KBM-7 (cell line): Measurements from ENCODE around the gene ADAMTSL3.
"Not testable (repeated sequence)": the region's sequence is repeated elsewhere in the genome, so short reads cannot be mapped to it uniquely, and the experiment has no call there.

Source experiments
- DNase-seq: peaks from one replicate; pipeline ENCODE4 v3.0.0-alpha.2; 2015
- in situ Hi-C: fragments of 300-500 bp; cut with MboI; formaldehyde crosslinking; loops from 2 replicates; pipeline ENCODE4 v1.14.3; 2020; ENCODE audit warnings: low sequenced_read_pairs, low pct_unique_long_range_greater_than_20kb, mixed read lengths

The ADAMTSL3 gene

GRCh38 chr15:84086071-84086470, 432.1 kb downstream of the ADAMTSL3 start:
- DNase-seq, in situ Hi-C loops: not testable (repeated sequence)
